Right atrium auricular region (tissue), 2 donors: Measurements from ENCODE around the gene GEN1. TPM values are rescaled to one million over a fixed set of nuclear protein-coding genes. Genes with fewer than 3 reads are reported as not detected.

Experiments used
- DNase-seq: peaks from one replicate; pipeline ENCODE4 v3.0.0-alpha.2; 2019; ENCODE audit warnings: low spot score
- H3K27ac ChIP-seq, 2 donors: fragments of 200-600 bp; sonication (generic); 1 replicate in 1 of 2; 2 replicates in 1 of 2; pipeline ENCODE4 v1.5.1; 2016 to 2019
- H3K27me3 ChIP-seq, 2 donors: fragments of 200-600 bp; sonication (generic); one replicate each; pipeline versions ENCODE4 v1.5.1 to v1.6.0; 2017 to 2019
- H3K36me3 ChIP-seq: fragments of 200-600 bp; sonication (generic); one replicate; pipeline ENCODE4 v1.5.1; 2016
- H3K4me1 ChIP-seq, 2 donors: fragments of 200-600 bp; sonication (generic); one replicate each; pipeline versions ENCODE4 v1.5.1 to v1.6.0; 2017 to 2019
- H3K4me3 ChIP-seq, 2 donors: fragments of 200-600 bp; sonication (generic); 1 replicate in 1 of 2; 2 replicates in 1 of 2; pipeline ENCODE4 v1.5.1; 2017 to 2019; ENCODE audit warnings: mild to moderate bottlenecking in 1 of 2, moderate library complexity in 1 of 2
- H3K9me3 ChIP-seq, 2 donors: fragments of 200-600 bp; sonication (generic); one replicate each; pipeline ENCODE4 v1.5.1; 2019
- total RNA-seq, 2 donors: library from RNA; depleted of rRNA; stranded (reverse); fragments of >200 nt; gene quantifications; one replicate each; pipeline ENCODE4 v1.1.0, GENCODE V29; 2016
- TF ChIP-seq, protein P1 (sequence below), 2 donors: fragments of 200-600 bp; sonication (generic); IDR thresholded peaks; one replicate each; pipeline ENCODE4 v1.5.1; 2019; ENCODE audit warnings: antibody characterized with exemption in 2 of 2

GEN1 gene
- total RNA-seq, 2 donors from 2014 or later, result 1.2 to 2.3 TPM

DNA sequence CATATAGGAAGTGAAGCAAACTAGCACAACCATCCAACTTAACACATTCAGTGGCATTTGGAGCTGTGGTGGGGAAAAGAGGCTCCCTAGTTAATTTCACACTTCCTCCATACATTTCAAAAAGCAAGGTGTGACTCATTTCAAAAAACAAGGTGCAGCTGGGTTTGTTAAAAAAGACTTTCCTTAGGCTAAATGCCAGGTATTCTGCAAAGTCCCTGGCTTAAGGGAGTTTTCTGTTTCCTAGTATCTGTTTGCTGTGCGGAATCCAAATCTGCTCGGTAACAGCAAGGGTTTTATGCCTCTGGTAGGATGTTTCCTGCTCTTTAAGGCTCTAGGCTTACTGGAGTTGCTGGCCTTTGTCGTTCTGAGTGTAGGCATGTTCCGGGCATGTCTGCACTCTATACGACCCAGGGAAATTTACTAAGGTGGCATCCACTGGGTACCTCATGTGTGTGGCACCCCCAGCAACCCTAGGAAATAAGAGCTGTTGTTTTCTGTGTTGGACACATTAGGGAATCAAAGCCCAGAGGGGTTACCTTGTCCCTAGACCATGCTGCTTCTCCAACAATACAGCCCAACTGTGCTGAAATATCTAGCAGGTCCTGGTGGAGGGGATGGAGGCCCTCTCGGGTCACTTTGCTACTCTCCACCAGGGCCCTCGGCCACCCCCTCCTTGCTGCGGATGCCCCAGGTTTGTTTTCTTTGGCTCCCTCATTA lies 61.7 kb downstream of the GEN1 start:
- Histone ChIP-seq H3K27ac (no peak overlapping the region), H3K9me3 (no peaks in the 10 kb centered on the region), H3K36me3 (no peaks in the 10 kb centered on the region), H3K4me1 (peaks cover 0 to 16% of the 10 kb centered on the region in 2 donors), H3K27me3 (no peaks in the 10 kb centered on the region), H3K4me3 (no peak overlapping the region)
- TF ChIP-seq, protein P1, sequence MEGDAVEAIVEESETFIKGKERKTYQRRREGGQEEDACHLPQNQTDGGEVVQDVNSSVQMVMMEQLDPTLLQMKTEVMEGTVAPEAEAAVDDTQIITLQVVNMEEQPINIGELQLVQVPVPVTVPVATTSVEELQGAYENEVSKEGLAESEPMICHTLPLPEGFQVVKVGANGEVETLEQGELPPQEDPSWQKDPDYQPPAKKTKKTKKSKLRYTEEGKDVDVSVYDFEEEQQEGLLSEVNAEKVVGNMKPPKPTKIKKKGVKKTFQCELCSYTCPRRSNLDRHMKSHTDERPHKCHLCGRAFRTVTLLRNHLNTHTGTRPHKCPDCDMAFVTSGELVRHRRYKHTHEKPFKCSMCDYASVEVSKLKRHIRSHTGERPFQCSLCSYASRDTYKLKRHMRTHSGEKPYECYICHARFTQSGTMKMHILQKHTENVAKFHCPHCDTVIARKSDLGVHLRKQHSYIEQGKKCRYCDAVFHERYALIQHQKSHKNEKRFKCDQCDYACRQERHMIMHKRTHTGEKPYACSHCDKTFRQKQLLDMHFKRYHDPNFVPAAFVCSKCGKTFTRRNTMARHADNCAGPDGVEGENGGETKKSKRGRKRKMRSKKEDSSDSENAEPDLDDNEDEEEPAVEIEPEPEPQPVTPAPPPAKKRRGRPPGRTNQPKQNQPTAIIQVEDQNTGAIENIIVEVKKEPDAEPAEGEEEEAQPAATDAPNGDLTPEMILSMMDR (IDR thresholded peaks at IDR 0.05), result no peak
- no peak for DNase-seq

DNA sequence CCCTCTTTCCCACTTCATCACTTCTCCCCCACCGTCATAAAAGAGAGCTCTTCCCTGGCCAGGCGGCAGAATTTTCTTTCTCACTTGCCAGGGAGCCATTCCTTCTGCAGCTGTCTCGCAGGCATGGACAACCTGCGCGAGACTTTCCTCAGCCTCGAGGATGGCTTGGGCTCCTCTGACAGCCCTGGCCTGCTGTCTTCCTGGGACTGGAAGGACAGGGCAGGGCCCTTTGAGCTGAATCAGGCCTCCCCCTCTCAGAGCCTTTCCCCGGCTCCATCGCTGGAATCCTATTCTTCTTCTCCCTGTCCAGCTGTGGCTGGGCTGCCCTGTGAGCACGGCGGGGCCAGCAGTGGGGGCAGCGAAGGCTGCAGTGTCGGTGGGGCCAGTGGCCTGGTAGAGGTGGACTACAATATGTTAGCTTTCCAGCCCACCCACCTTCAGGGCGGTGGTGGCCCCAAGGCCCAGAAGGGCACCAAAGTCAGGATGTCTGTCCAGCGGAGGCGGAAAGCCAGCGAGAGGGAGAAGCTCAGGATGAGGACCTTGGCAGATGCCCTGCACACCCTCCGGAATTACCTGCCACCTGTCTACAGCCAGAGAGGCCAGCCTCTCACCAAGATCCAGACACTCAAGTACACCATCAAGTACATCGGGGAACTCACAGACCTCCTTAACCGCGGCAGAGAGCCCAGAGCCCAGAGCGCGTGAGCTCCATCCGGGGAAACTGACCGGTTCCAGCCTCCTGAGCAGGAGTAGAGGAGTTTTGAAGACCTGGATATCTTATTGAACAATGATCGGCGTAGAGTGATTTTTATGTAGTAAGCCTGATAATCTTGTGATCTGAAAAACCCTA lies 62.7 kb downstream of the GEN1 start, which contains the start of gene MSGN1:
TSS of gene MSGN1 (plus strand) at position 65 of the 850 bp plus-strand sequence. CDS start at position 124, 59 bp downstream.
- DNase-seq, result no peak
- Histone ChIP-seq H3K4me3 (no peak within 1 kb of the TSS), H3K27ac (no peak within 1 kb of the TSS), H3K27me3 (no peaks in the 10 kb centered on the region), H3K9me3 (no peaks in the 10 kb centered on the region), H3K4me1 (peaks cover 0 to 26% of the 10 kb centered on the region in 2 donors), H3K36me3 (no peaks in the 10 kb centered on the region)
- TF ChIP-seq, protein P1 (IDR thresholded peaks at IDR 0.05), result no peak

DNA sequence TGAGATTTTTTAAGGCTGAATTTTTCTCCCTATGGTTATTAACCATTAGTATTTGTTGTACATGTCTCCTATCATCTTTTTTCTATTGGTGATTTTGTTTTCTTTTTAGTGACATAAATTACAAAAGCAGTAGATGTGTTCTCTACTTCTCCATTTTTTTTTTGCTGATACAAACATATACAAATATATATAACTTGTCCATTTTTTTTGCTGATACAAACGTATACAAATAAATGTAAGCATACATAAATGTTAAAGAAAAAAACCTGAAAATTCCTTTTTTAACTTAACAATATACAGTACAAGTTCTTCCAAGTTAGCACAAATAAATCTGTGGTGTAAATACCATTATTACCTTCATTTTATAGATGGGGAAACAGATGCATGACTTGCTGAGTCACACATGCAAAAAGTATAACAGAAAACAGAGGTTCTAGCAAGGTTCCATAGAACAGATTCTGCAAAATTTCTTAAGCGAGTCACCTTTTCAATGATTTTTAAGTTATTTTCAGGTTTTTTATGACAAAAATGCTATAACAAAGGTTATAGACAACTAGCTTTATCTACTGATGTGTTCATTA lies 64.4 kb downstream of the GEN1 start:
- H3K27me3 ChIP-seq, result no peaks in the 10 kb centered on the region
- H3K27ac ChIP-seq, result no peak overlapping the region
- peaks cover 0 to 34% of the 10 kb centered on the region in 2 donors for H3K4me1 ChIP-seq
- no peak overlapping the region for H3K4me3 ChIP-seq
- no peaks in the 10 kb centered on the region for H3K9me3 ChIP-seq
- no peaks in the 10 kb centered on the region for H3K36me3 ChIP-seq
- TF ChIP-seq, protein P1 (IDR thresholded peaks at IDR 0.05), result no peak
- DNase-seq, result no peak

DNA sequence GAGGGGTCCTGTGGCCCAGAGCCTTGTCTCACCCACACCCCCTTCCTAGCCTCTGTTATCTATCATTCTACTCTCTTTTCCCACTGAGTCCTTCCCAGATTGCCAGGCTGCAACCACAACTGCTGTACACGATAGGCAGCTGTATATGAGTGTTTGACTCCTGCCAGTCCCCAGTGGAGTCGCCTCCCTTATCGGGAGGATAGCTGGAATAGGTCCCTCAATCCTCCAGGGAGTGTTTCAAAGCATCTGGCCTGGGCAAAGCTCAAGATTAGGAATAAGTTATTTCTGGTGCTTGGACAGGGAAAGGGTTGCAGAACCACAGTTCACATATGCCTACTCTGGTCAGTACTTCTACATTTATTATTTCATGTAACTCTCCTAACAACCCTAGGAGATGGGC lies 67.1 kb downstream of the GEN1 start:
- DNase-seq, result no peak
- Histone ChIP-seq H3K27me3 (no peaks in the 10 kb centered on the region), H3K4me1 (peaks cover 0 to 35% of the 10 kb centered on the region in 2 donors), H3K36me3 (no peaks in the 10 kb centered on the region), H3K4me3 (no peak overlapping the region), H3K9me3 (no peaks in the 10 kb centered on the region), H3K27ac (peak overlapping the region; percentile 76 to 82)
- TF ChIP-seq, protein P1 (IDR thresholded peaks at IDR 0.05), result no peak

DNA sequence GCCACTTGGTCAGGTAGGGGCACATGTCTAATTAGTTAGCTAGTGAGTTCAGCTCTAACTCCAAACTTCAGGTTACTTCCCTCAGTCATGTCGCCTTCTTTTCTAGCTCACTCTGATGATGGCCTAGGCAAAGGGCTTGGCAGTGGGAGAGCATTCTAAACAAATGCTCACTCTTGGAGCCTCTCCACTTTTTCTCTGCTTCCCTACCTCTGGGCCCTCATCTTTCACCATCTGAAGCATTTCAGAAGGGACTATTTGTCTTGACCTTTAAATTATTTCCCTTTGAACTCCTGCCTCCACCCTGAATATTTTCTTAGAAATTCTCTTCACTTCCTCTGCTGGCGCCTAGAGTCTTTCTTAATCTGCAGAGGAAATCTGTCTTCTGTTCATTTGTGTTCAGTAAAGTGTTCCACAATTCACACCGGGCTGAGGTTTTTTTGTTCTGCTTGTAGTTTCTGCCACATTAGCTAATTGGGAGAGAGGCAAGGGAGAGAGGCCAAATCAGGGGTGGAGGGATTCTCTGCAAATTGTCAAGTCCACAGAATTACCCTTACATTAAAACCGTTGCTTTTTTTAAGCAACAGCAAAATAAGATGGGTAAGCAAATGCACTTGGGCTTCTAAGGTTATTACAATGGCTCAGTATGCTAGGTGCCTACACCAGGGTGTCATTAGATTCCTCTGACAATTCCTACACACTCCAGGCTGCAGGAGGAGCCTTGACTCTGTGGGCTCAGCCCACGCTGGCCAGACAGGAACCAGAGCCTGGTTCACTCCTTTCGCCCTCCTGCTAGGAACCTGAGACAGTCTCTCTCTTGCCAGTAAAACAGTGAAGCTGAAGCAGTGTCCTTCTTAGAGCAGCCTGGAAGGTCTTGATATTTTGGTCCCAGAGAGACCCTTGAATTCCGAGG lies 67.9 kb downstream of the GEN1 start:
- H3K4me3 ChIP-seq, result no peak overlapping the region
- H3K36me3 ChIP-seq, result no peaks in the 10 kb centered on the region
- TF ChIP-seq, protein P1 (IDR thresholded peaks at IDR 0.05), result no peak
- H3K27ac ChIP-seq, result peak overlapping the region; percentile 76 to 82
- H3K4me1 ChIP-seq, result peaks cover 0 to 35% of the 10 kb centered on the region in 2 donors
- H3K27me3 ChIP-seq, result no peaks in the 10 kb centered on the region
- no peaks in the 10 kb centered on the region for H3K9me3 ChIP-seq
- no peak for DNase-seq
